Gastroesophageal sphincter (tissue), 4 donors: Measurements from ENCODE around the gene PAQR6. TPM values are rescaled to one million over a fixed set of nuclear protein-coding genes. Genes with fewer than 3 reads are reported as not detected.

Experiments used
- ATAC-seq: fragments of 150-250 bp; one replicate; pipeline ENCODE4 v1.9.1; 2016; ENCODE audit warnings: mild to moderate bottlenecking, moderate library complexity
- H3K27ac ChIP-seq, 4 donors: fragments of 200-600 bp; sonication (generic) in 3 of 4; 1 replicate in 3 of 4; 2 replicates in 1 of 4; pipeline ENCODE4 v1.5.1; 2016 to 2019
- H3K27me3 ChIP-seq: fragments of 200-600 bp; sonication (generic); one replicate; pipeline ENCODE4 v1.5.1; 2019
- H3K36me3 ChIP-seq, 2 donors: fragments of 200-600 bp; sonication (generic); one replicate each; pipeline ENCODE4 v1.5.1; 2019; ENCODE audit warnings: control low read depth in 1 of 2
- H3K4me1 ChIP-seq, 3 donors: fragments of 200-600 bp; sonication (generic); 1 replicate in 2 of 3; 2 replicates in 1 of 3; pipeline ENCODE4 v1.5.1; 2016 to 2019; ENCODE audit warnings: control low read depth in 2 of 3
- H3K4me3 ChIP-seq, 2 donors: fragments of 200-600 bp; sonication (generic); one replicate each; pipeline ENCODE4 v1.5.1; 2019; ENCODE audit warnings: mild to moderate bottlenecking in 1 of 2, moderate library complexity in 1 of 2
- H3K9me3 ChIP-seq, 3 donors: fragments of 200-600 bp; sonication (generic); one replicate each; pipeline ENCODE4 v1.5.1; 2017 to 2019; ENCODE audit warnings: control low read depth in 2 of 3
- EP300 ChIP-seq: sonication (generic); formaldehyde crosslinking; IDR thresholded peaks from one replicate; pipeline ENCODE4 v1.6.1; 2017; ENCODE audit warnings: antibody characterized with exemption, mild to moderate bottlenecking
- POLR2A ChIP-seq, 2 donors: fragments of 450-650 bp; IDR thresholded peaks; one replicate each; pipeline ENCODE4 v1.6.1; 2017; ENCODE audit warnings: antibody characterized with exemption in 2 of 2, mild to moderate bottlenecking in 2 of 2, moderate library complexity in 1 of 2
- POLR2AphosphoS5 ChIP-seq: sonication (generic); formaldehyde crosslinking; IDR thresholded peaks from one replicate; pipeline ENCODE4 v1.6.1; 2017; ENCODE audit warnings: antibody characterized with exemption
- WGBS, 2 donors: methylation state at CpG; one replicate each; pipeline ENCODE4 v1.1.5; 2018; ENCODE audit warnings: low coverage in 1 of 2; 5-methylcytosine and 5-hydroxymethylcytosine counted together
- total RNA-seq, 4 donors: library from RNA; depleted of rRNA; stranded (reverse); fragments of >200 nt; gene quantifications; one replicate each; pipeline ENCODE4 v1.1.0, GENCODE V29; 2016
- TF ChIP-seq, protein P1 (sequence below), 4 experiments: fragments of 200-600 bp in 2 of 4; fragments of 450-650 bp in 2 of 4; sonication (generic) in 1 of 4; IDR thresholded peaks; one replicate each; pipeline ENCODE4 v1.5.1; 2017 to 2019; ENCODE audit warnings: antibody characterized with exemption in 4 of 4, mild to moderate bottlenecking in 2 of 4, moderate library complexity in 2 of 4

PAQR6 gene
- total RNA-seq, 4 donors from 2014 or later, result 1.2 to 3.4 (median 1.6) TPM

- Histone ChIP-seq H3K27ac (no peak overlapping the region), H3K36me3 (peaks cover 0 to 58% of the 10 kb centered on the region in 2 donors), H3K27me3 (no peaks in the 10 kb centered on the region), H3K9me3 (no peaks in the 10 kb centered on the region), H3K4me3 (no peak overlapping the region), H3K4me1 (peaks cover 0 to 32% (median 11%) of the 10 kb centered on the region in 3 donors)
- TF ChIP-seq, protein P1, sequence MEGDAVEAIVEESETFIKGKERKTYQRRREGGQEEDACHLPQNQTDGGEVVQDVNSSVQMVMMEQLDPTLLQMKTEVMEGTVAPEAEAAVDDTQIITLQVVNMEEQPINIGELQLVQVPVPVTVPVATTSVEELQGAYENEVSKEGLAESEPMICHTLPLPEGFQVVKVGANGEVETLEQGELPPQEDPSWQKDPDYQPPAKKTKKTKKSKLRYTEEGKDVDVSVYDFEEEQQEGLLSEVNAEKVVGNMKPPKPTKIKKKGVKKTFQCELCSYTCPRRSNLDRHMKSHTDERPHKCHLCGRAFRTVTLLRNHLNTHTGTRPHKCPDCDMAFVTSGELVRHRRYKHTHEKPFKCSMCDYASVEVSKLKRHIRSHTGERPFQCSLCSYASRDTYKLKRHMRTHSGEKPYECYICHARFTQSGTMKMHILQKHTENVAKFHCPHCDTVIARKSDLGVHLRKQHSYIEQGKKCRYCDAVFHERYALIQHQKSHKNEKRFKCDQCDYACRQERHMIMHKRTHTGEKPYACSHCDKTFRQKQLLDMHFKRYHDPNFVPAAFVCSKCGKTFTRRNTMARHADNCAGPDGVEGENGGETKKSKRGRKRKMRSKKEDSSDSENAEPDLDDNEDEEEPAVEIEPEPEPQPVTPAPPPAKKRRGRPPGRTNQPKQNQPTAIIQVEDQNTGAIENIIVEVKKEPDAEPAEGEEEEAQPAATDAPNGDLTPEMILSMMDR (IDR thresholded peaks at IDR 0.05), result no peak
- no peak for TF ChIP-seq POLR2A (IDR thresholded peaks at IDR 0.05)
- TF ChIP-seq POLR2AphosphoS5, result no peak
- TF ChIP-seq EP300, result no peak
- ATAC-seq, result no peak
- WGBS, 2 donors, result 90 to 100% methylated on average over 2 of the region's 3 CpGs
Observed at GRCh38 chr1:156211243-156211642, 36.6 kb downstream of the PAQR6 start.

- peaks cover 0 to 14% (median 0%) of the 10 kb centered on the region in 3 donors for H3K4me1 ChIP-seq
- H3K36me3 ChIP-seq, result peaks cover 0 to 76% of the 10 kb centered on the region in 2 donors
- no peaks in the 10 kb centered on the region for H3K27me3 ChIP-seq
- H3K9me3 ChIP-seq, result no peaks in the 10 kb centered on the region
- H3K4me3 ChIP-seq, result no peak overlapping the region
- WGBS, 2 donors, result 89% methylated on average over 1 of the region's 3 CpGs
- ATAC-seq, result no peak
- TF ChIP-seq, protein P1 (IDR thresholded peaks at IDR 0.05), result no peak
- TF ChIP-seq EP300 (no peak), POLR2AphosphoS5 (no peak), POLR2A (IDR thresholded peaks at IDR 0.05) (no peak)
- no peak overlapping the region for H3K27ac ChIP-seq
Observed at GRCh38 chr1:156204686-156205085, 43.2 kb downstream of the PAQR6 start.

DNA sequence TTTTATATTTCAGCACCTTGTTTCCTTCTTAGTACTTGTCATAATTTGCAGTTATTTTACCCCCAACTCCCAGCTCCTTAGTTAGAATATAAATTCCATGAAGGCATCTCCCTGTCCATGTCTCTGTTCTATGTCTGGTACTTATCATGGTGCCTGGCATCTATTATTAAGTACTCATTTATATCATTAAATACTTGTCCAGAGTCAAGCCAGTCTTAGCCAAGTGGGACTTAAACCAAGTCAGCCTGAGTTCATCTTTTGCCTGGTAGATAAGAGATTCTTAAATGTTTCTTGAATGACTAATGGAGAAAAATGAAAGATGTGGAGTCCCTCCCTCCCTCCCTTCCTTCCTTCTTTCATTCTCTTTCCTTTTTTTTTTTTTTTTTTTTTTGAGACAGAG, 44.5 kb downstream of the PAQR6 start:
- Histone ChIP-seq H3K9me3 (no peaks in the 10 kb centered on the region), H3K27me3 (no peaks in the 10 kb centered on the region), H3K27ac (no peak overlapping the region), H3K4me3 (no peak overlapping the region), H3K36me3 (peaks cover 0 to 70% of the 10 kb centered on the region in 2 donors), H3K4me1 (peaks cover 0 to 14% (median 0%) of the 10 kb centered on the region in 3 donors)
- TF ChIP-seq POLR2AphosphoS5, result no peak
- TF ChIP-seq POLR2A (IDR thresholded peaks at IDR 0.05), result no peak
- no peak for TF ChIP-seq EP300
- TF ChIP-seq, protein P1 (IDR thresholded peaks at IDR 0.05), result no peak
- no peak for ATAC-seq

- Histone ChIP-seq H3K4me1 (peaks cover 0 to 41% (median 6%) of the 10 kb centered on the region in 3 donors), H3K9me3 (no peaks in the 10 kb centered on the region), H3K27ac (no peak overlapping the region), H3K36me3 (peaks cover 0 to 51% of the 10 kb centered on the region in 2 donors), H3K27me3 (no peaks in the 10 kb centered on the region), H3K4me3 (no peak overlapping the region)
- ATAC-seq, result no peak
- TF ChIP-seq POLR2A (IDR thresholded peaks at IDR 0.05), result no peak
- TF ChIP-seq, protein P1 (IDR thresholded peaks at IDR 0.05), result no peak
- TF ChIP-seq POLR2AphosphoS5, result no peak
- no peak for TF ChIP-seq EP300
- 97% methylated on average over 5 of the region's 8 CpGs; no CpG with 5 or more reads in 1 of the 2 donors for WGBS, 2 donors
Observed at GRCh38 chr1:156200044-156200443, 47.8 kb downstream of the PAQR6 start.

GRCh38 chr1:156198831-156199349, 49.0 kb downstream of the PAQR6 start:
- Histone ChIP-seq H3K4me3 (no peak overlapping the region), H3K27ac (no peak overlapping the region), H3K27me3 (no peaks in the 10 kb centered on the region), H3K36me3 (peaks cover 0 to 43% of the 10 kb centered on the region in 2 donors), H3K4me1 (peaks cover 0 to 50% (median 11%) of the 10 kb centered on the region in 3 donors), H3K9me3 (no peaks in the 10 kb centered on the region)
- no peak for TF ChIP-seq EP300
- ATAC-seq, result no peak
- 73 to 100% methylated on average over 1 to 5 of the region's 5 CpGs for WGBS, 2 donors
